GM12878 (cell line): ENCODE results near the gene TFCP2. TPM values are rescaled to one million over a fixed set of nuclear protein-coding genes. Genes with fewer than 3 reads are reported as not detected.

Experiments
- CBX5 ChIP-seq: sonication (generic); IDR thresholded peaks from 2 replicates; pipeline ENCODE4 v1.6.1; 2016; ENCODE audit warnings: low read depth, moderate library complexity, mild to moderate bottlenecking, inconsistent platforms
- EGR1 ChIP-seq, 2 experiments: IDR thresholded peaks; 1 replicate in 1 of 2; 2 replicates in 1 of 2; pipeline ENCODE4 v1.6.1; 2011 to 2012; ENCODE audit warnings: low read depth in 2 of 2, low read length in 2 of 2, borderline replicate concordance in 1 of 2, mild to moderate bottlenecking in 1 of 2, moderate library complexity in 1 of 2
- ELK1 ChIP-seq: IDR thresholded peaks from 2 replicates; pipeline ENCODE4 v1.6.1; 2012; ENCODE audit warnings: low read depth, low read length, improper control_type of control experiment
- EP300 ChIP-seq, 2 experiments: fragments of 150-350 bp in 1 of 2; IDR thresholded peaks; 2 replicates each; pipeline ENCODE4 v1.6.1; 2011 to 2012; ENCODE audit warnings: low read depth in 2 of 2, low read length in 2 of 2, borderline replicate concordance in 1 of 2, improper control_type of control experiment in 1 of 2, inconsistent platforms in 1 of 2; ENCODE audit not compliant: control insufficient read depth in 1 of 2
- GATAD2B ChIP-seq: fragments of 450-650 bp; conservative IDR thresholded peaks from 2 replicates; pipeline ENCODE4 v1.6.1; 2017; ENCODE audit warnings: low read depth, mild to moderate bottlenecking, moderate library complexity
- HDAC6 ChIP-seq: fragments of 200-600 bp; sonication (generic); IDR thresholded peaks from one replicate; pipeline ENCODE4 v1.8.0; 2017; ENCODE audit warnings: antibody characterized with exemption; ENCODE audit not compliant: unreplicated experiment
- KLF5 ChIP-seq: fragments of 450-650 bp; IDR thresholded peaks from 2 replicates; pipeline ENCODE4 v1.6.1; 2014; ENCODE audit warnings: mild to moderate bottlenecking; ENCODE audit not compliant: partially characterized antibody
- MTA2 ChIP-seq: fragments of 450-650 bp; IDR thresholded peaks from 2 replicates; pipeline ENCODE4 v1.6.1; 2016; ENCODE audit warnings: low read depth, mild to moderate bottlenecking, moderate library complexity
- NR2C2 ChIP-seq: IDR thresholded peaks from 2 replicates; pipeline ENCODE4 v1.6.1; 2011; ENCODE audit warnings: borderline replicate concordance, low read depth; ENCODE audit not compliant: control insufficient read depth, insufficient read length
- NRF1 ChIP-seq: conservative IDR thresholded peaks from 2 replicates; pipeline ENCODE4 v1.6.1; 2011; ENCODE audit warnings: mild to moderate bottlenecking, low read depth, low read length, improper control_type of control experiment
- PKNOX1 ChIP-seq: fragments of 450-650 bp; IDR thresholded peaks from 2 replicates; pipeline ENCODE4 v1.6.1; 2016; ENCODE audit warnings: mild to moderate bottlenecking
- RB1 ChIP-seq: fragments of 450-650 bp; formaldehyde crosslinking; IDR thresholded peaks from 2 replicates; pipeline ENCODE4 v1.6.1; 2017; ENCODE audit warnings: mild to moderate bottlenecking, borderline replicate concordance
- SKIL ChIP-seq: fragments of 450-650 bp; IDR thresholded peaks from 2 replicates; pipeline ENCODE4 v1.6.1; 2017; ENCODE audit warnings: mild to moderate bottlenecking, low read depth, inconsistent platforms; ENCODE audit not compliant: poor library complexity, severe bottlenecking
- SMAD1 ChIP-seq: fragments of 450-650 bp; IDR thresholded peaks from 2 replicates; pipeline ENCODE4 v1.6.1; 2018; ENCODE audit warnings: mild to moderate bottlenecking, low read depth; ENCODE audit not compliant: partially characterized antibody
- SP1 ChIP-seq: IDR thresholded peaks from one replicate; pipeline ENCODE4 v1.6.1; 2011; ENCODE audit warnings: low read depth, low read length
- SPI1 ChIP-seq: IDR thresholded peaks from 2 replicates; pipeline ENCODE4 v1.6.1; 2011; ENCODE audit warnings: low read depth, mild to moderate bottlenecking, low read length, moderate library complexity, borderline replicate concordance; ENCODE audit not compliant: insufficient read depth
- SRF ChIP-seq, 2 experiments: IDR thresholded peaks; 2 replicates each; pipeline ENCODE4 v1.6.1; 2011; ENCODE audit warnings: low read depth in 2 of 2, low read length in 2 of 2, mild to moderate bottlenecking in 1 of 2, moderate library complexity in 1 of 2
- TBL1XR1 ChIP-seq: IDR thresholded peaks from 2 replicates; pipeline ENCODE4 v1.6.1; 2012; ENCODE audit warnings: low read depth, low read length, improper control_type of control experiment
- ZBTB11 ChIP-seq: fragments of 450-650 bp; formaldehyde crosslinking; IDR thresholded peaks from 2 replicates; pipeline ENCODE4 v1.5.0; 2022; ENCODE audit warnings: mild to moderate bottlenecking, missing genetic modification characterization
- ZNF24 ChIP-seq: fragments of 450-650 bp; IDR thresholded peaks from 2 replicates; pipeline ENCODE4 v1.6.1; 2017; ENCODE audit warnings: antibody characterized with exemption, mild to moderate bottlenecking
- polyA plus RNA-seq, 11 experiments: library from polyadenylated mRNA; depleted of rRNA in 4 of 11; unstranded in 6 of 11; stranded (reverse) in 5 of 11; fragments of >200 nt; fragmentation: Nextera tagmentation in 4 of 11; fragmentation: Illumina TruSeq in 1 of 11; extraction: Ambion mirVana in 4 of 11; extraction: Trizol in 1 of 11; gene quantifications; 1 replicate in 1 of 11; 2 replicates in 10 of 11; pipeline versions ENCODE4 v1.2.1 to v1.2.3, GENCODE V29; 2011 to 2016; ENCODE audit warnings: inconsistent platforms in 2 of 11, missing spikeins in 2 of 11, low read depth in 1 of 11
- total RNA-seq, 4 experiments: library from RNA; depleted of rRNA in 3 of 4; stranded (reverse); fragments of >200 nt in 3 of 4; fragmentation: Illumina TruSeq in 1 of 4; extraction: Trizol in 1 of 4; gene quantifications; 2 replicates each; pipeline versions ENCODE4 v1.2.1 to v1.2.3, GENCODE V29; 2013 to 2021

TFCP2 gene
- total and polyA plus RNA-seq, 10 of the 15 experiments (the other 5 are each of a cell fraction or from before 2014, with no cell fraction given): 5.8 to 29.7 (median 14.2) TPM

- TF ChIP-seq SKIL (peak; percentile 24), HDAC6 (peak; percentile 22), SP1 (peak; percentile 54), PKNOX1 (peak; percentile 52; the same call in 1 of the 2 replicates), ZBTB11 (CRISPR knock-in tag) (no peak), CBX5 (no peak), NRF1 (peak; percentile 29; the same call in 1 of the 2 replicates), SMAD1 (no peak), SPI1 (0 out of 2 replicates have a peak, but pooled peaks have one; percentile 10), KLF5 (peak; percentile 60), TBL1XR1 (no peak; the same call in 1 of the 2 replicates), GATAD2B (peak; percentile 79), ZNF24 (no peak), MTA2 (peak; percentile 57; the same call in 1 of the 2 replicates), EGR1 (IDR thresholded peaks at IDR 0.05; ENCODE audit: borderline replicate concordance in 1 of 2, low read depth in 2 of 2, low read length in 2 of 2) (no peak), RB1 (peak; percentile 70; the same call in 1 of the 2 replicates), NR2C2 (no peak), SRF (IDR thresholded peaks at IDR 0.05; ENCODE audit: low read depth in 2 of 2, low read length in 2 of 2) (0 out of 4 replicates have a peak, but pooled peaks of 1 of the 2 experiments have one; percentile 16), ELK1 (0 out of 2 replicates have a peak, but pooled peaks have one; percentile 60), EP300 (IDR thresholded peaks at IDR 0.05; ENCODE audit: borderline replicate concordance in 1 of 2, control insufficient read depth in 1 of 2, low read depth in 2 of 2, low read length in 2 of 2) (no peak)
Observed at GRCh38 chr12:51047655-51048540, 125.0 kb downstream of the TFCP2 start, which contains the start of gene LETMD1 (continued).
